ENCODE data around the gene TRIAP1. TPM values are rescaled to one million over a fixed set of nuclear protein-coding genes. Genes with fewer than 3 reads are reported as not detected.
"Not testable (repeated sequence)": the region's sequence is repeated elsewhere in the genome, so short reads cannot be mapped to it uniquely, and the experiment has no call there.

TRIAP1 gene
- 10 to 100 TPM; 26.7 to 31.6 TPM for total RNA-seq

- Mint-ChIP-seq H3K27ac (peak within 1 kb of the TSS; percentile 99), H3K4me3 (peak within 1 kb of the TSS; percentile 99), H3K4me1 (peaks cover 43% of the 10 kb centered on the region), H3K36me3 (ENCODE audit: low read depth) (peaks cover 38% of the 10 kb centered on the region), H3K9me3 (no peaks in the 10 kb centered on the region), H3K27me3 (no peaks in the 10 kb centered on the region)
- peak; percentile 88 for DNase-seq
- CTCF ChIA-PET = interaction anchor here (0.6 to 2.6 kb wide), 3 partner anchors 12 to 37 kb away, joined by 3 to 8 read pairs (median 4); partner anchors contain the start of gene SRSF9
- POLR2A ChIA-PET = no interaction called here
Measured at GRCh38 chr12:120445911-120446843, at the start of gene TRIAP1, which contains the start of gene GATC. TSS of gene TRIAP1 (minus strand) at chr12:120446384. CDS start at chr12:120446372, 12 bp downstream. TSS of gene GATC (plus strand) at chr12:120446444. CDS start at chr12:120446481, 37 bp downstream.

- peaks cover 27% of the 10 kb centered on the region for H3K36me3 Mint-ChIP-seq (ENCODE audit: low read depth)
- H3K9me3 Mint-ChIP-seq = no peaks in the 10 kb centered on the region
- H3K4me3 Mint-ChIP-seq = peak overlapping the region; percentile 85
- peak overlapping the region; percentile 86 for H3K27ac Mint-ChIP-seq
- H3K4me1 Mint-ChIP-seq = peaks cover 36% of the 10 kb centered on the region
- H3K27me3 Mint-ChIP-seq = no peaks in the 10 kb centered on the region
- ChIA-PET POLR2A (no interaction called here), CTCF (interaction anchor here (1.3 to 2.1 kb wide), 3 partner anchors 10 to 26 kb away, joined by 4 to 7 read pairs (median 5); partner anchors contain the start of gene SRSF9)
- DNase-seq = no peak
Measured at GRCh38 chr12:120495186-120495730, 49.1 kb upstream of the TRIAP1 start.

- Mint-ChIP-seq H3K9me3 (no peaks in the 10 kb centered on the region), H3K4me1 (peaks cover 11% of the 10 kb centered on the region), H3K4me3 (no peak overlapping the region), H3K27ac (no peak overlapping the region), H3K36me3 (ENCODE audit: low read depth) (no peaks in the 10 kb centered on the region), H3K27me3 (no peaks in the 10 kb centered on the region)
- POLR2A ChIA-PET = no interaction called here
- no peak for DNase-seq
- CTCF ChIA-PET = interaction anchor here (0.6 to 2.3 kb wide), 10 partner anchors 11 to 39 kb away, joined by 3 to 6 read pairs (median 4); no protein-coding TSS in a partner anchor
Measured at GRCh38 chr12:120490833-120491512, 44.8 kb upstream of the TRIAP1 start.

GRCh38 chr12:120490325-120490724, 44.1 kb upstream of the TRIAP1 start:
- Mint-ChIP-seq H3K4me1 (peaks cover 8% of the 10 kb centered on the region), H3K4me3 (no peak overlapping the region), H3K27me3 (no peaks in the 10 kb centered on the region), H3K36me3 (ENCODE audit: low read depth) (no peaks in the 10 kb centered on the region), H3K27ac (no peak overlapping the region), H3K9me3 (no peaks in the 10 kb centered on the region)
- no peak for DNase-seq
- POLR2A ChIA-PET = no interaction called here
- CTCF ChIA-PET = interaction anchor here (1.0 to 2.3 kb wide), 5 partner anchors 11 to 27 kb away, joined by 3 to 6 read pairs (median 4); no protein-coding TSS in a partner anchor

GRCh38 chr12:120489018-120489417, 42.8 kb upstream of the TRIAP1 start:
- H3K36me3 Mint-ChIP-seq (ENCODE audit: low read depth) = no peaks in the 10 kb centered on the region
- no peaks in the 10 kb centered on the region for H3K9me3 Mint-ChIP-seq
- no peaks in the 10 kb centered on the region for H3K4me1 Mint-ChIP-seq
- CTCF ChIA-PET = interaction anchor here (0.6 to 2.3 kb wide), 6 partner anchors 15 to 193 kb away, joined by 3 to 6 read pairs (median 4); no protein-coding TSS in a partner anchor
- no peak overlapping the region for H3K27ac Mint-ChIP-seq
- POLR2A ChIA-PET = no interaction called here
- no peaks in the 10 kb centered on the region for H3K27me3 Mint-ChIP-seq
- no peak overlapping the region for H3K4me3 Mint-ChIP-seq
- no peak for DNase-seq

- H3K9me3 Mint-ChIP-seq = no peaks in the 10 kb centered on the region
- H3K36me3 Mint-ChIP-seq (ENCODE audit: low read depth) = no peaks in the 10 kb centered on the region
- CTCF ChIA-PET = interaction anchor here (1.0 kb wide), 1 partner anchor 37 kb away, joined by 3 read pairs; no protein-coding TSS in a partner anchor
- H3K27me3 Mint-ChIP-seq = no peaks in the 10 kb centered on the region
- POLR2A ChIA-PET = no interaction called here
- peak overlapping the region; percentile 20 for H3K27ac Mint-ChIP-seq
- H3K4me3 Mint-ChIP-seq = no peak overlapping the region
- no peak for DNase-seq
- no peaks in the 10 kb centered on the region for H3K4me1 Mint-ChIP-seq
Measured at GRCh38 chr12:120488057-120488640, 42.0 kb upstream of the TRIAP1 start.

GRCh38 chr12:120487552-120487951, 41.4 kb upstream of the TRIAP1 start:
- H3K36me3 Mint-ChIP-seq (ENCODE audit: low read depth); H3K4me3 Mint-ChIP-seq; H3K27me3 Mint-ChIP-seq; H3K27ac Mint-ChIP-seq; H3K9me3 Mint-ChIP-seq; H3K4me1 Mint-ChIP-seq; POLR2A ChIA-PET; DNase-seq: not testable (repeated sequence)
- CTCF ChIA-PET = interaction anchor here (0.6 kb wide), 1 partner anchor 953 kb away, joined by 3 read pairs; no protein-coding TSS in a partner anchor

GRCh38 chr12:120485961-120486881, 40.0 kb upstream of the TRIAP1 start:
- Mint-ChIP-seq H3K4me1 (no peaks in the 10 kb centered on the region), H3K27ac (no peak overlapping the region), H3K9me3 (no peaks in the 10 kb centered on the region), H3K4me3 (no peak overlapping the region), H3K36me3 (ENCODE audit: low read depth) (peaks cover 3% of the 10 kb centered on the region), H3K27me3 (no peaks in the 10 kb centered on the region)
- CTCF ChIA-PET = interaction anchor here (0.5 to 1.0 kb wide), 2 partner anchors 43 to 85 kb away, joined by 3 read pairs; partner anchors contain the start of gene COQ5
- DNase-seq = no peak
- POLR2A ChIA-PET = no interaction called here

- CTCF ChIA-PET = interaction anchor here (0.6 to 0.8 kb wide), 4 partner anchors 37 to 182 kb away, joined by 3 to 5 read pairs (median 4); partner anchors contain the start of gene SIRT4
- Mint-ChIP-seq H3K36me3 (ENCODE audit: low read depth) (peaks cover 3% of the 10 kb centered on the region), H3K9me3 (no peaks in the 10 kb centered on the region), H3K4me3 (no peak overlapping the region), H3K27me3 (no peaks in the 10 kb centered on the region), H3K4me1 (peaks cover 5% of the 10 kb centered on the region), H3K27ac (no peak overlapping the region)
- POLR2A ChIA-PET = no interaction called here
- no peak for DNase-seq
Measured at GRCh38 chr12:120483621-120484020, 37.4 kb upstream of the TRIAP1 start.

GRCh38 chr12:120481022-120481767, 35.0 kb upstream of the TRIAP1 start:
- Mint-ChIP-seq H3K36me3 (ENCODE audit: low read depth) (peaks cover 3% of the 10 kb centered on the region), H3K4me3 (no peak overlapping the region), H3K4me1 (peaks cover 5% of the 10 kb centered on the region), H3K27me3 (no peaks in the 10 kb centered on the region), H3K9me3 (no peaks in the 10 kb centered on the region), H3K27ac (no peak overlapping the region)
- DNase-seq = no peak
- ChIA-PET POLR2A (interaction anchor here (0.7 kb wide), 1 partner anchor 13 kb away, joined by 3 read pairs; no protein-coding TSS in a partner anchor), CTCF (no interaction called here)

GRCh38 chr12:120480211-120480610, 34.0 kb upstream of the TRIAP1 start:
- Mint-ChIP-seq H3K4me3 (no peak overlapping the region), H3K27me3 (no peaks in the 10 kb centered on the region), H3K27ac (no peak overlapping the region), H3K4me1 (peaks cover 5% of the 10 kb centered on the region), H3K36me3 (ENCODE audit: low read depth) (peaks cover 3% of the 10 kb centered on the region), H3K9me3 (no peaks in the 10 kb centered on the region)
- DNase-seq = no peak
- ChIA-PET POLR2A (interaction anchor here (0.7 kb wide), 1 partner anchor 12 kb away, joined by 3 read pairs; no protein-coding TSS in a partner anchor), CTCF (interaction anchor here (1.7 kb wide), 1 partner anchor 10 kb away, joined by 12 read pairs; the partner anchor contains the start of gene SRSF9)

All from activated CD4-positive, alpha-beta T cell treated with anti-CD3 and anti-CD28 coated beads, Interleukin-2, amount 10 ng/mL, durations not matched to agents 7 days and 5 days (primary cell).